ENCODE results near the gene IGSF3. TPM values are rescaled to one million over a fixed set of nuclear protein-coding genes. Genes with fewer than 3 reads are reported as not detected.
"Not testable (repeated sequence)": the region's sequence is repeated elsewhere in the genome, so short reads cannot be mapped to it uniquely, and the experiment has no call there.

Gene IGSF3
- total RNA-seq, 2 experiments from 2014 or later: 0.11 to 0.16 TPM

GRCh38 chr1:116589101-116589735 is 78.3 kb downstream of the IGSF3 start:
- H3K36me3 Mint-ChIP-seq (ENCODE audit: low read depth); H3K27ac Mint-ChIP-seq; POLR2A ChIA-PET; H3K4me3 Mint-ChIP-seq; H3K27me3 Mint-ChIP-seq (ENCODE audit: low read depth); H3K9me3 Mint-ChIP-seq (ENCODE audit: insufficient read depth); H3K4me1 Mint-ChIP-seq (ENCODE audit: low read depth); DNase-seq; CTCF ChIA-PET: not testable (repeated sequence)
- peak; percentile 44 for ATAC-seq

GRCh38 chr1:116587501-116588227 is 79.9 kb downstream of the IGSF3 start:
- Mint-ChIP-seq H3K4me3 (no peak overlapping the region), H3K27me3 (ENCODE audit: low read depth) (peaks cover 2% of the 10 kb centered on the region), H3K4me1 (ENCODE audit: low read depth) (peaks cover 5% of the 10 kb centered on the region), H3K36me3 (ENCODE audit: low read depth) (no peaks in the 10 kb centered on the region), H3K9me3 (ENCODE audit: insufficient read depth) (no peaks in the 10 kb centered on the region), H3K27ac (no peak overlapping the region)
- no peak for DNase-seq
- no peak for ATAC-seq
- ChIA-PET POLR2A (no interaction called here), CTCF (no interaction called here)

GRCh38 chr1:116586741-116587143 is 80.8 kb downstream of the IGSF3 start:
- no peaks in the 10 kb centered on the region for H3K36me3 Mint-ChIP-seq (ENCODE audit: low read depth)
- ChIA-PET CTCF (interaction anchor here (0.9 to 1.5 kb wide), 2 partner anchors 10 to 12 kb away, joined by 3 to 7 read pairs; no protein-coding TSS in a partner anchor), POLR2A (no interaction called here)
- H3K4me3 Mint-ChIP-seq: no peak overlapping the region
- H3K27me3 Mint-ChIP-seq (ENCODE audit: low read depth): peaks cover 2% of the 10 kb centered on the region
- H3K4me1 Mint-ChIP-seq (ENCODE audit: low read depth): peaks cover 5% of the 10 kb centered on the region
- H3K9me3 Mint-ChIP-seq (ENCODE audit: insufficient read depth): no peaks in the 10 kb centered on the region
- no peak for DNase-seq
- ATAC-seq: no peak
- no peak overlapping the region for H3K27ac Mint-ChIP-seq

GRCh38 chr1:116585886-116586285 is 81.6 kb downstream of the IGSF3 start:
- peaks cover 2% of the 10 kb centered on the region for H3K27me3 Mint-ChIP-seq (ENCODE audit: low read depth)

GRCh38 chr1:116581323-116581885 is 86.1 kb downstream of the IGSF3 start:
- no peak overlapping the region for H3K4me3 Mint-ChIP-seq
- CTCF ChIA-PET: no interaction called here

More at GRCh38 chr1:116585886-116586285, 81.6 kb downstream of the IGSF3 start:
- DNase-seq: no peak
- H3K9me3 Mint-ChIP-seq (ENCODE audit: insufficient read depth): no peaks in the 10 kb centered on the region
- POLR2A ChIA-PET: no interaction called here
- H3K4me1 Mint-ChIP-seq (ENCODE audit: low read depth): peaks cover 5% of the 10 kb centered on the region
- CTCF ChIA-PET: interaction anchor here (0.9 to 1.5 kb wide), 2 partner anchors 10 to 11 kb away, joined by 3 to 7 read pairs; no protein-coding TSS in a partner anchor
- no peak overlapping the region for H3K4me3 Mint-ChIP-seq
- ATAC-seq: no peak
- no peak overlapping the region for H3K27ac Mint-ChIP-seq
- H3K36me3 Mint-ChIP-seq (ENCODE audit: low read depth): no peaks in the 10 kb centered on the region

GRCh38 chr1:116580446-116581322 is 86.8 kb downstream of the IGSF3 start:
- peaks cover 2% of the 10 kb centered on the region for H3K27me3 Mint-ChIP-seq (ENCODE audit: low read depth)
- H3K4me1 Mint-ChIP-seq (ENCODE audit: low read depth): no peaks in the 10 kb centered on the region
- H3K9me3 Mint-ChIP-seq (ENCODE audit: insufficient read depth): no peaks in the 10 kb centered on the region
- no peak for ATAC-seq
- POLR2A ChIA-PET: no interaction called here
- DNase-seq: no peak
- no peak overlapping the region for H3K4me3 Mint-ChIP-seq
- H3K27ac Mint-ChIP-seq: no peak overlapping the region
- no peaks in the 10 kb centered on the region for H3K36me3 Mint-ChIP-seq (ENCODE audit: low read depth)
- CTCF ChIA-PET: no interaction called here

More at GRCh38 chr1:116581323-116581885, 86.1 kb downstream of the IGSF3 start:
- Mint-ChIP-seq H3K9me3 (ENCODE audit: insufficient read depth) (no peaks in the 10 kb centered on the region), H3K27me3 (ENCODE audit: low read depth) (peaks cover 4% of the 10 kb centered on the region), H3K27ac (no peak overlapping the region), H3K4me1 (ENCODE audit: low read depth) (no peaks in the 10 kb centered on the region), H3K36me3 (ENCODE audit: low read depth) (no peaks in the 10 kb centered on the region)
- POLR2A ChIA-PET: no interaction called here
- ATAC-seq (no peak), DNase-seq (no peak)

- Mint-ChIP-seq H3K36me3 (ENCODE audit: low read depth) (no peaks in the 10 kb centered on the region), H3K27ac (no peak overlapping the region), H3K27me3 (ENCODE audit: low read depth) (peaks cover 2% of the 10 kb centered on the region), H3K4me3 (no peak overlapping the region), H3K9me3 (ENCODE audit: insufficient read depth) (no peaks in the 10 kb centered on the region), H3K4me1 (ENCODE audit: low read depth) (peaks cover 8% of the 10 kb centered on the region)
- no peak for DNase-seq
- CTCF ChIA-PET: interaction anchor here (1.4 to 3.5 kb wide), 2 partner anchors 17 to 93 kb away, joined by 4 to 17 read pairs; no protein-coding TSS in a partner anchor
- POLR2A ChIA-PET: no interaction called here
- ATAC-seq: no peak
These were observed 88.2 kb downstream of the IGSF3 start for GRCh38 chr1:116579259-116579875.

- H3K27ac Mint-ChIP-seq: no peak overlapping the region
- CTCF ChIA-PET: interaction anchor here (1.4 to 3.5 kb wide), 2 partner anchors 17 to 94 kb away, joined by 4 to 17 read pairs; no protein-coding TSS in a partner anchor
These were observed 89.0 kb downstream of the IGSF3 start for GRCh38 chr1:116578581-116578980.

GRCh38 chr1:116577759-116578314 is 89.7 kb downstream of the IGSF3 start:
- no peak for ATAC-seq
- no peak overlapping the region for H3K27ac Mint-ChIP-seq
- DNase-seq: no peak
- CTCF ChIA-PET: interaction anchor here (1.5 to 3.5 kb wide), 2 partner anchors 18 to 95 kb away, joined by 4 to 17 read pairs; no protein-coding TSS in a partner anchor
- POLR2A ChIA-PET: interaction anchor here (0.6 kb wide), 1 partner anchor 31 kb away, joined by 4 read pairs; no protein-coding TSS in a partner anchor
- no peaks in the 10 kb centered on the region for H3K9me3 Mint-ChIP-seq (ENCODE audit: insufficient read depth)
- H3K4me3 Mint-ChIP-seq: no peak overlapping the region
- H3K27me3 Mint-ChIP-seq (ENCODE audit: low read depth): peaks cover 5% of the 10 kb centered on the region
- no peaks in the 10 kb centered on the region for H3K36me3 Mint-ChIP-seq (ENCODE audit: low read depth)
- peaks cover 13% of the 10 kb centered on the region for H3K4me1 Mint-ChIP-seq (ENCODE audit: low read depth)

More at GRCh38 chr1:116578581-116578980, 89.0 kb downstream of the IGSF3 start:
- Mint-ChIP-seq H3K27me3 (ENCODE audit: low read depth) (peaks cover 5% of the 10 kb centered on the region), H3K9me3 (ENCODE audit: insufficient read depth) (no peaks in the 10 kb centered on the region), H3K4me3 (no peak overlapping the region), H3K4me1 (ENCODE audit: low read depth) (peaks cover 13% of the 10 kb centered on the region), H3K36me3 (ENCODE audit: low read depth) (no peaks in the 10 kb centered on the region)
- no peak for ATAC-seq
- DNase-seq: no peak
- POLR2A ChIA-PET: no interaction called here

GRCh38 chr1:116574581-116575291 is 92.8 kb downstream of the IGSF3 start:
- CTCF ChIA-PET: interaction anchor here (0.5 to 3.8 kb wide), 45 partner anchors 9 to 710 kb away, joined by 3 to 56 read pairs (median 4); partner anchors contain the start of gene TTF2

More at GRCh38 chr1:116574581-116575291, 92.8 kb downstream of the IGSF3 start:
- Mint-ChIP-seq H3K4me1 (ENCODE audit: low read depth) (peaks cover 31% of the 10 kb centered on the region), H3K27ac (no peak overlapping the region), H3K36me3 (ENCODE audit: low read depth) (peaks cover 5% of the 10 kb centered on the region), H3K27me3 (ENCODE audit: low read depth) (peaks cover 5% of the 10 kb centered on the region), H3K4me3 (no peak overlapping the region), H3K9me3 (ENCODE audit: insufficient read depth) (no peaks in the 10 kb centered on the region)
- POLR2A ChIA-PET: no interaction called here
- ATAC-seq: no peak
- peak; percentile 75 for DNase-seq

Data from activated CD8-positive, alpha-beta T cell treated with anti-CD3 and anti-CD28 coated beads, Interleukin-2, amount 10 ng/mL, durations not matched to agents 7 days and 5 days (primary cell).